HL-60 (cell line): ENCODE results near the gene CDC42EP4.
"Not testable (repeated sequence)": the region's sequence is repeated elsewhere in the genome, so short reads cannot be mapped to it uniquely, and the experiment has no call there.

Experiments used
- DNase-seq, 2 experiments: peaks; one replicate each; pipeline ENCODE4 v3.0.0-alpha.2; 2010 to 2020; ENCODE audit warnings: low read depth in 1 of 2, low spot score in 1 of 2
- H3K27ac ChIP-seq: fragments of 250-450 bp; sonication (Bioruptor Pico); replicated peaks from 2 replicates; pipeline ENCODE4 v1.5.1; 2020; ENCODE audit warnings: mild to moderate bottlenecking, moderate library complexity
- H3K27me3 ChIP-seq: fragments of 250-450 bp; sonication (Bioruptor Pico); 2 replicates; pipeline ENCODE4 v1.5.1; 2021; ENCODE audit warnings: mild to moderate bottlenecking, moderate library complexity; ENCODE audit not compliant: insufficient read depth, poor library complexity, severe bottlenecking
- H3K4me3 ChIP-seq: replicated peaks from 2 replicates; pipeline ENCODE4 v1.5.1; 2011; ENCODE audit warnings: mild to moderate bottlenecking, control low read depth, low read length; ENCODE audit not compliant: insufficient read depth
- GABPA ChIP-seq: IDR thresholded peaks from 2 replicates; pipeline ENCODE4 v1.6.1; 2012; ENCODE audit warnings: low read depth
- POLR2AphosphoS5 ChIP-seq: IDR thresholded peaks from 2 replicates; pipeline ENCODE4 v1.6.1; 2012; ENCODE audit warnings: low read depth
- SPI1 ChIP-seq: IDR thresholded peaks from 2 replicates; pipeline ENCODE4 v1.6.1; 2012; ENCODE audit warnings: low read depth, mild to moderate bottlenecking, borderline replicate concordance
- TF ChIP-seq, protein P1 (sequence below): IDR thresholded peaks from one replicate; pipeline ENCODE4 v1.5.1; 2011; ENCODE audit warnings: low read length, control low read depth, inconsistent platforms; ENCODE audit not compliant: insufficient read depth
- TF ChIP-seq, protein P2 (sequence below): IDR thresholded peaks from 2 replicates; pipeline ENCODE4 v1.6.1; 2012; ENCODE audit warnings: low read depth; ENCODE audit not compliant: insufficient replicate concordance

CDC42EP4 gene

DNA sequence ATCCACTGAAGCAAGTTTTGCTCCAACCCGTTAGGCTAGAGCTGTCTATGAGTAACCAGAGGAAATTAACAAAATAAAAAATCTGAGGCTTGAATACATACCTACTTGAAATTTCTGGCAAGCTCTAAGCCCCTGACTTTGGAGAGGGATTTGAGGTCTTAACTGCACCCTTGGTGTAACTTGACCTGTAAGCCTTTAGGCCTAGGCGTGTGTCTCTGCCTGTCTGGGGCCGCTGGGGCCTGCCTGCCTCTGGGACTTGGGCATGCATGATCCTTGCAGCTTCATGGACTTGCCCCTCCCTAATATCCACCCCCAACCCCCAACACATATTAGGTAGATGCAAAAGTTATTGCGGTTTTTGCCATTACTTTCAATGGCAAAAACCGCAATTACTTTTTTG, 3.7 kb upstream of the CDC42EP4 start:
- no peak for DNase-seq
- TF ChIP-seq POLR2AphosphoS5 (no peak), GABPA (no peak), SPI1 (no peak)
- TF ChIP-seq, protein P1, sequence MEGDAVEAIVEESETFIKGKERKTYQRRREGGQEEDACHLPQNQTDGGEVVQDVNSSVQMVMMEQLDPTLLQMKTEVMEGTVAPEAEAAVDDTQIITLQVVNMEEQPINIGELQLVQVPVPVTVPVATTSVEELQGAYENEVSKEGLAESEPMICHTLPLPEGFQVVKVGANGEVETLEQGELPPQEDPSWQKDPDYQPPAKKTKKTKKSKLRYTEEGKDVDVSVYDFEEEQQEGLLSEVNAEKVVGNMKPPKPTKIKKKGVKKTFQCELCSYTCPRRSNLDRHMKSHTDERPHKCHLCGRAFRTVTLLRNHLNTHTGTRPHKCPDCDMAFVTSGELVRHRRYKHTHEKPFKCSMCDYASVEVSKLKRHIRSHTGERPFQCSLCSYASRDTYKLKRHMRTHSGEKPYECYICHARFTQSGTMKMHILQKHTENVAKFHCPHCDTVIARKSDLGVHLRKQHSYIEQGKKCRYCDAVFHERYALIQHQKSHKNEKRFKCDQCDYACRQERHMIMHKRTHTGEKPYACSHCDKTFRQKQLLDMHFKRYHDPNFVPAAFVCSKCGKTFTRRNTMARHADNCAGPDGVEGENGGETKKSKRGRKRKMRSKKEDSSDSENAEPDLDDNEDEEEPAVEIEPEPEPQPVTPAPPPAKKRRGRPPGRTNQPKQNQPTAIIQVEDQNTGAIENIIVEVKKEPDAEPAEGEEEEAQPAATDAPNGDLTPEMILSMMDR = no peak
- TF ChIP-seq, protein P2, sequence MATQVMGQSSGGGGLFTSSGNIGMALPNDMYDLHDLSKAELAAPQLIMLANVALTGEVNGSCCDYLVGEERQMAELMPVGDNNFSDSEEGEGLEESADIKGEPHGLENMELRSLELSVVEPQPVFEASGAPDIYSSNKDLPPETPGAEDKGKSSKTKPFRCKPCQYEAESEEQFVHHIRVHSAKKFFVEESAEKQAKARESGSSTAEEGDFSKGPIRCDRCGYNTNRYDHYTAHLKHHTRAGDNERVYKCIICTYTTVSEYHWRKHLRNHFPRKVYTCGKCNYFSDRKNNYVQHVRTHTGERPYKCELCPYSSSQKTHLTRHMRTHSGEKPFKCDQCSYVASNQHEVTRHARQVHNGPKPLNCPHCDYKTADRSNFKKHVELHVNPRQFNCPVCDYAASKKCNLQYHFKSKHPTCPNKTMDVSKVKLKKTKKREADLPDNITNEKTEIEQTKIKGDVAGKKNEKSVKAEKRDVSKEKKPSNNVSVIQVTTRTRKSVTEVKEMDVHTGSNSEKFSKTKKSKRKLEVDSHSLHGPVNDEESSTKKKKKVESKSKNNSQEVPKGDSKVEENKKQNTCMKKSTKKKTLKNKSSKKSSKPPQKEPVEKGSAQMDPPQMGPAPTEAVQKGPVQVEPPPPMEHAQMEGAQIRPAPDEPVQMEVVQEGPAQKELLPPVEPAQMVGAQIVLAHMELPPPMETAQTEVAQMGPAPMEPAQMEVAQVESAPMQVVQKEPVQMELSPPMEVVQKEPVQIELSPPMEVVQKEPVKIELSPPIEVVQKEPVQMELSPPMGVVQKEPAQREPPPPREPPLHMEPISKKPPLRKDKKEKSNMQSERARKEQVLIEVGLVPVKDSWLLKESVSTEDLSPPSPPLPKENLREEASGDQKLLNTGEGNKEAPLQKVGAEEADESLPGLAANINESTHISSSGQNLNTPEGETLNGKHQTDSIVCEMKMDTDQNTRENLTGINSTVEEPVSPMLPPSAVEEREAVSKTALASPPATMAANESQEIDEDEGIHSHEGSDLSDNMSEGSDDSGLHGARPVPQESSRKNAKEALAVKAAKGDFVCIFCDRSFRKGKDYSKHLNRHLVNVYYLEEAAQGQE = no peak
- Histone ChIP-seq H3K27me3 (no peaks in the 10 kb centered on the region), H3K27ac (no peak overlapping the region), H3K4me3 (no peak overlapping the region)

DNA sequence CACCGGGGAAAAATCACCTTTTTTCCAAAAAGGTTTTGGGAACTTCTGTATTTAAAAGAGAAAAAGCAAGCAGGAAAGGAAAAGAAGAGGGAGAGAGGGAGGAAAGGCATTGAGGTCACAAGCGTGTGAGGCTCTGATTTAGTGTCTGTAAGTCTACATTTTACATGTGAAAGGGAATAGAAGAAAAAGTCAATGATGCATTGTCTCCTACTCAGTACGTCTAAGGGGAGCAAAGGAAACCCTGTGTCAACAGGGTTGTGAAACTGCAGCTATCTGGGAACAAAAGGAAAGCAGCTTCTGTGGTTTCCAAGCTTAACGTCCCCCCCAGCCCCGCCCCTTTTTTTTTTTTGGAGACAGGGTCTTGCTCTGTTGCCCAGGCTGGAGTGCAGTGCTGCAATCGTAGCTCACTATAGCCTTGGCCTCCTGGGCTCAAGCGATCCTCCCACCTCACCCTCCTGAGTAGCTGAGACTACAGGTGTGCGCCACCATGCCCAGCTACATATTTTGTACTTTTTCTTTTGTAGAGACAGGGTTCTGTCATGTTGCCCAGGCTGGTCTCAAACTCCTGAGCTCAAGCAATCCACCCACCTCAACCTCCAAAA, 1.8 kb upstream of the CDC42EP4 start:
- Histone ChIP-seq H3K27me3 (no peaks in the 10 kb centered on the region), H3K27ac (no peak overlapping the region), H3K4me3 (no peak overlapping the region)
- DNase-seq = no peak
- TF ChIP-seq POLR2AphosphoS5 (no peak), SPI1 (no peak), GABPA (no peak)
- TF ChIP-seq, protein P2 = no peak
- TF ChIP-seq, protein P1 = no peak

DNA sequence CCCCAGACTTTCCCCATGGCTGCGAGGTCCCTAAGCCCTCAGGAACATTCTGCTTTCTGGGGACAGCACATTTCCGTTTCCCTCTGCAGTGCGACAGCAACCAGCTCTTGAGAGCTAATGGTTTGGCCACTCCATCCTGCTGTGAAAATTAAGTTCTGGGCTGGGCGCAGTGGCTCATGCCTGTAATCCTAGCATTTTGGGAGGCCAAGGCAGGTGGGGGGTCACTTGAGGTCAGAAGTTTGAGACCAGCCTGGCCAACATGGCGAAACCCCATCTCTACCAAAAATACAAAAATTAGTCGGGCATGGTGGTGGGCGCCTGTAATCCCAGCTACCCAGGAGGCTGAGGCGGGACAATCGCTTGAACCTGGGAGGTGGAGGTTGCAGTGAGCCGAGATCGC, 1.1 kb upstream of the CDC42EP4 start:
- not testable (repeated sequence) for DNase-seq, H3K4me3 ChIP-seq, H3K27me3 ChIP-seq
- H3K27ac ChIP-seq = peak overlapping the region; percentile 82

DNA sequence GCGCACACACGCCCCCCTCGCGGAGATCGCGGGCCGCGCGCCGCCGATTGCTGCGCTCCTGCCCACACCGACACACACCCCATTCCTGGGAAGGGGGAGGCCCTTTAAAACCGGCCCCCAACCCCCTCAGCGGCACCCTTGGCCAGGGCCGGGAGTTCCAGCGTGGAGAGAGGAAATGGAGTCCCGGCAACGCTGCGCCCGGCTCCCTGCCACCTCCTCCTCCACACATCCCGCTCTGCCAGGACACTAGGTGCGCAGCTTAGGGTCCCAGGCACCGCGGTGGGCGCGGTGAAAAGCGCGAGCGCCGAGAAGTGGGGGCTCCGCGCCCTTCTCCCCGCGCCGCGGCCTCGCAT, 397 bp downstream of the CDC42EP4 start:
- TF ChIP-seq POLR2AphosphoS5 (no peak), SPI1 (no peak), GABPA (no peak)
- TF ChIP-seq, protein P2 = no peak
- TF ChIP-seq, protein P1 = no peak
- Histone ChIP-seq H3K4me3 (peak overlapping the region; percentile 91), H3K27ac (peak overlapping the region; percentile 82), H3K27me3 (no peaks in the 10 kb centered on the region)
- DNase-seq = no peak
